ENCODE results near the gene KIAA1328. TPM values are rescaled to one million over a fixed set of nuclear protein-coding genes. Genes with fewer than 3 reads are reported as not detected.

Gene KIAA1328
- total RNA-seq, 1 donor from 2014 or later = 17.2 TPM

- no peak for DNase-seq (ENCODE audit: extremely low spot score in 2 of 2)
- Histone ChIP-seq H3K4me1 (no peaks in the 10 kb centered on the region), H3K27ac (no peak overlapping the region), H3K27me3 (no peaks in the 10 kb centered on the region), H3K4me3 (no peak overlapping the region), H3K36me3 (peaks cover 0 to 7% of the 10 kb centered on the region in 2 donors), H3K9me3 (no peaks in the 10 kb centered on the region)
- no peak for TF ChIP-seq POLR2AphosphoS5 (IDR thresholded peaks at IDR 0.05; ENCODE audit: insufficient read depth in 1 of 2, low read depth in 1 of 2)
- TF ChIP-seq CTCF (IDR thresholded peaks at IDR 0.05) = no peak
- TF ChIP-seq POLR2A (IDR thresholded peaks at IDR 0.05) = no peak
- intact Hi-C loops (cut with DNase I) = no loop called here
Measured at GRCh38 chr18:36895606-36896005, 66.7 kb downstream of the KIAA1328 start.

GRCh38 chr18:36897253-36897652 is 68.3 kb downstream of the KIAA1328 start:
- no peak overlapping the region for H3K27ac ChIP-seq
- DNase-seq (ENCODE audit: extremely low spot score in 2 of 2) = no peak
- peaks cover 0 to 7% of the 10 kb centered on the region in 2 donors for H3K36me3 ChIP-seq
- H3K27me3 ChIP-seq = no peaks in the 10 kb centered on the region
- no peaks in the 10 kb centered on the region for H3K9me3 ChIP-seq
- no peaks in the 10 kb centered on the region for H3K4me1 ChIP-seq
- TF ChIP-seq POLR2A (IDR thresholded peaks at IDR 0.05) (no peak), POLR2AphosphoS5 (IDR thresholded peaks at IDR 0.05; ENCODE audit: insufficient read depth in 1 of 2, low read depth in 1 of 2) (no peak), CTCF (IDR thresholded peaks at IDR 0.05) (no peak)
- intact Hi-C loops (cut with DNase I) = no loop called here
- H3K4me3 ChIP-seq = no peak overlapping the region

- intact Hi-C loops (cut with DNase I) = no loop called here
- H3K4me3 ChIP-seq = no peak overlapping the region
- DNase-seq (ENCODE audit: extremely low spot score in 2 of 2) = no peak
Measured at GRCh38 chr18:36899289-36899688, 70.4 kb downstream of the KIAA1328 start.

GRCh38 chr18:36900466-36900865 is 71.5 kb downstream of the KIAA1328 start:
- intact Hi-C loops (cut with DNase I) = no loop called here
- Histone ChIP-seq H3K4me3 (no peak overlapping the region), H3K9me3 (no peaks in the 10 kb centered on the region), H3K27ac (no peak overlapping the region), H3K4me1 (no peaks in the 10 kb centered on the region), H3K27me3 (no peaks in the 10 kb centered on the region), H3K36me3 (peaks cover 0 to 7% of the 10 kb centered on the region in 2 donors)
- no peak for DNase-seq (ENCODE audit: extremely low spot score in 2 of 2)
- no peak for TF ChIP-seq CTCF (IDR thresholded peaks at IDR 0.05)

More at GRCh38 chr18:36899289-36899688, 70.4 kb downstream of the KIAA1328 start:
- Histone ChIP-seq H3K27me3 (no peaks in the 10 kb centered on the region), H3K9me3 (no peaks in the 10 kb centered on the region), H3K27ac (no peak overlapping the region), H3K36me3 (peaks cover 0 to 7% of the 10 kb centered on the region in 2 donors), H3K4me1 (no peaks in the 10 kb centered on the region)
- no peak for TF ChIP-seq CTCF (IDR thresholded peaks at IDR 0.05)
- TF ChIP-seq POLR2AphosphoS5 (IDR thresholded peaks at IDR 0.05; ENCODE audit: insufficient read depth in 1 of 2, low read depth in 1 of 2) = no peak
- no peak for TF ChIP-seq POLR2A (IDR thresholded peaks at IDR 0.05)

- DNase-seq (ENCODE audit: extremely low spot score in 2 of 2) = no peak
- H3K27ac ChIP-seq = no peak overlapping the region
- intact Hi-C loops (cut with DNase I) = no loop called here
- H3K4me1 ChIP-seq = no peaks in the 10 kb centered on the region
- no peak for TF ChIP-seq CTCF (IDR thresholded peaks at IDR 0.05)
- no peak for TF ChIP-seq POLR2AphosphoS5 (IDR thresholded peaks at IDR 0.05; ENCODE audit: insufficient read depth in 1 of 2, low read depth in 1 of 2)
- TF ChIP-seq POLR2A (IDR thresholded peaks at IDR 0.05) = no peak
- peaks cover 0 to 7% of the 10 kb centered on the region in 2 donors for H3K36me3 ChIP-seq
- H3K9me3 ChIP-seq = no peaks in the 10 kb centered on the region
- no peaks in the 10 kb centered on the region for H3K27me3 ChIP-seq
- H3K4me3 ChIP-seq = no peak overlapping the region
Measured at GRCh38 chr18:36901277-36901701, 72.4 kb downstream of the KIAA1328 start.

All from vagina (tissue), 2 donors.